ENCODE results near the gene SP7.
"Not testable (repeated sequence)": the region's sequence is repeated elsewhere in the genome, so short reads cannot be mapped to it uniquely, and the experiment has no call there.

SP7 gene

DNA sequence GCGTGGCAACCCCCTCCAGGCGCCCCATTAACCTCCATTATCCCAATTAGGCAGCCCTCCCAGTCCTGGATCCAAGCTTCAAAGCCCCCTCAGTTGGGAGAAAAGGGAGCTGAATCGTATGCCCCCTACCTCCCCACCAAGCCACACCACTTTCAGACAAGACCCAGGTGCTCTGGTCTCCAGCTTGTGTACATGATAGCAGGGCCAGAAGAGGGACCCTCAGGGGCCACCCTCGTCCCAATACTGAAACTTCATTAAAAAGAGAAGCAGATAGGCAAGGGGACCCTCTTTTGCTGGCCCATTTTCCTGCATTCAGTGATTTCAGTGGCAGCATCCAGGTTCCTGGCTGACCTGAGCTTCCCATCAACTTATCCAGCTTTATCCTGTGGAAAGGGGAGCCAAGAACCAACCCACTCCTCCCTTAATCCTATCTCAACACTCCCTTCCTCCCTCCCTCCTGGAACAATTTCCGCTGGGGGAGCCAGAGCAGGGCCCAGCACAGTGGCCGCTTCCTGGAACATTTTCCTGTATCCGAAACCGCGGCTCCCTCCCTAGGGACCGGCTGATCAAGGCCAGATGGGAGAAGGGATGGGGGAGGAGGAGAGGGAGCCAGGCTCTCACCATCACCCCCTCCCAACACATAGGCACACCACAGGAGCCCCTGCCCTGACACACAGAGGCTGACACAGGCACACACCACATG, 9.5 kb upstream of the SP7 start:
- no peak for DNase-seq

DNA sequence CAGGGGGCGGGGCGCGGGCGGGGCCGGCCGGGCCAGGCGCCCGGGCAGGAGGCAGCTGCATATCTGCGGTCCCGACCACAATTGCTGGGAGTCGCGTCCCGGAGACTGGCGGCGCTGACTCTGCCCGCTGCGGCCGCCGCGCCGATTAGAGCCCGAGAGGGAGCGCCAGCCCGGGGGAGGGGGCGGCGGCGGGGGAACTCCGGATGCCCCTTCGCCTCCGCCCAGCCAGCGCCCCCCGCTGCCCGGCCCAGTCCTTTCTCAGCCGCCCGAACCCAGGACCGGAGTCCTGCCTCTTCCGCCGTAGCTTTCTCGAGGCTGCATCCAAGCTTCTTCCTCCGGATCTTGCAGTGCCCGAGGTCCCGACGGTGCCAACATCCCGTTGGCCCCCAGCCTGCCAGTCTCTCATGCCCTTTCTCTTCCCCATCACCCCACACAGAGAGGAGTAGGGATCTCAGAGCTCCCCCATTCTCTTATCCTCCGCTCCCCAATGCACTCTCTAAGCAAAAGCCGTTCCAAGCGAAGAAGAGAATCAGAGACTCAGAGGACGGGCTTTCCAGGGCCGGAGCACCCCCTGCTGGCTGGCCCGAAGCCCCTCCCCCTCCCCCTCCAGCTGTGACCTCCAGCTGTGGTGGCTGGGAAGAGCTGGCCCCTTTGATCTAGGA, 8.8 kb upstream of the SP7 start:
- DNase-seq: no peak

- no peak for DNase-seq
These were observed 8.3 kb upstream of the SP7 start for GRCh38 chr12:53344487-53344823.

DNA sequence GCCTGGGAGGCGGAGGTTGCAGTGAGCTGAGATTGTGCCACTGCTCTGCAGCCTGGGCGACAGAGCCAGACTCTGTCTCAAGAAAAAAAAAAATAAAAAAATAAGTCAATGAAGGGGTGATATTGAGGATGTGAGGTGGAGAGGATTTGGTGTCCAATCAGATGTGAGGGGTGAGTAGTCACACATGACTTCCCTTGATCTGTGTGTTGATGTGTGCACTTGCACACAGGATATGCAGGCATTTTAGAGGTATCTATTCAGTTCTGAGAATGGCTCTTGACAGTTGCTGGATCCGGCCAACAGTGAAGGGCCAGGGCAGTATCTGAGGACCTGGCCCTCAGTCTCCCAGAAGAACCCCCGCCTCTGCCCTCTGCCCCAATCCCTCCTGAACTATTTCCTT, 7.8 kb upstream of the SP7 start:
- no peak for DNase-seq

DNA sequence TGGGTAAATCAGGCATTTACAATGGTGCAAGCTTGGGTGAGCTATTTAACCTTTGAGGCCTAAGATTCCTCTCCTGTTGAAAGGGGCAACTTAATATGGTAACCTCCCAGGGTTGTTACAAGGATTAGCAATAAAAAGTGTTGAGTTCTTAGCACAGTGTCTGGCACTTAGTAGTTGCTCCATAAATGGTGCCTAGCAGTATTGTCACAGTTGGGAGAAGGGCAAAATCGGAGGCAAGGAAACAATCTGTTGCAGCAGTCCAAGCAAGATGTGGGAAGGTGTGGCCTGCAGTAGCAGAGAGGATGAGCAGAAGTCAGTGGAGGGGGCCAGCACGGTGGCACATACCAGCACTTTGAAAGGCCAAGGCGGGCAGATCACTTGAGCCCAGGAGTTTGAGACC, 7.3 kb upstream of the SP7 start:
- no peak for DNase-seq

- no peak for DNase-seq
These were observed 4.2 kb upstream of the SP7 start for GRCh38 chr12:53340398-53340797.

DNA sequence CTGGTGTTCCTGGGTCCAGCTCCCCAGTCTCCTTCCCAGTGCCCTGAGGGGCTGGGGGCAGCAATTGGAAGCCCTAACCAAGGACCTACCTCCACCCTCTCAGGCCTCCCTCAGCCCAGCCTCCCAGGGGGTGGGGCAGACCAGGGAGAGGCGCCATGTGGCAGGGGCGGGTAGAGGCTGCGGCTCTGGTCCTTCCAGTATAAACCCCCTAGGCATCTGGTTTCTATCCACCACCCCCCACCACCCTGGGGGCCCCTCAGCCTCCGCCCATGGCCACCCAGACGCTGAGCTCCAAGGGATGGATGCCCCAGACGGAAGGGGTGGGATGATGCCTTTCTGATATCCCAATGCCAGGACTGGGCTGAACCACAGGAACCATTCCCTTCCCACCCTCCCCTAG, 2.8 kb upstream of the SP7 start:
- no peak for DNase-seq

DNA sequence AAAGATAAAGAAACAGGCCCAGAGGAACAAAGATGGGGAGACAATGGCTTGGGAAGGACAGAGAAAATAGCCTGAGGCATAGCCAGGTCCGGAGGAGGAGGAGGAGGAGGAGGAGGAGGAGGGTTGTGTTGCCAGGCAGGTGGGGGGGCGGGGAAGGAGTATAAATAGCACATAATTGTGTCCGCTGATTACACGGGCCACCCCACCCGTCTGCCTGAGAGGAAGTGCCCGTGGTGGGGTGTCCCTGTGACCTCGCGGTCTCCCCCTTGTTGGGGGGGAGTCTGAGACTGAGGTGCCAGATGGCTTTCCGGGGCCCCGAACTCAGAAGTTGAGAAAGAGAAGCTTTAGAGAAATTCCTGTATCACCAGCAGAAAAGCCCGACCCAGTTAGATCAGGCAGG, 1.9 kb upstream of the SP7 start:
- DNase-seq: no peak

DNA sequence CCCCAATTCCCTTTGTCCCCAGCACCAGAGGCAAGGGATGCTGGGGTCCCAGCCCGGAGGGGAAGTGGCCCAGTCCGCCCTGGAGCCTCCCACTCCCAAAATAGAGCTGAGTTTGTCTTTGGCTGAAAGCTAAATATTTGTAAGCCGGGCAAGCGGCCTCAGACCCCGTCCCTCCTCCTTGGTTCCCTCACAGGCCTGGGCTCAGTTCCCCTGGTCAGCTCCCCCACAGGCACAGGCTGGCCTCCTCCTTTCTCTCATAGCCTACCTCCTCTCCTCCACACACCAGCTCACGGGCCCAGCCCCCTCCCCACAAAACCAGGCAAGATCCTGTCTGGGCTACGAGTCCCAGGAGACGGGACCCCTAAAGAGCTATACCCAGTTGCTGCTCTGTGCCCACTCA, 1.3 kb downstream of the SP7 start:
- no peak for DNase-seq

DNA sequence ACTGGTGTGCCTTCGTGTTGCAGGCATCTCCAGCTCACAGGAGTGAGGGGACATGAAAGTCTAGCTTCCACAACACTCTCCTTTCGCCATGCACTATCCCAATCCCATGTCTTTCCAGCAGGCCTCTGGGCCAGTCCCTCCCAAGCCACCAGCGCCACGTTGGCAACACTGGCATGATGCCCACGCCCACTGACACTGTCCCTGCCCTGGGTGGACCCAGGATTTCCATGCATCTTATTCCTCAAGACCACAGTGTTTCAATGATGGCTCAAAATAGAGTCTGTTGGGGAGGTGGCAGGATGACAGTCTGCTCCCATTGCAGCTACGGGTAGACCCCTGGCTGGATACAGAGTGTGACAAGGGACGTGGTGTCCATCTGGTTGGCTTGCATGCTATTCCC, 2.3 kb downstream of the SP7 start:
- no peak for DNase-seq

- no peak for DNase-seq
These were observed 2.9 kb downstream of the SP7 start for GRCh38 chr12:53333289-53333688.

GRCh38 chr12:53332744-53333143, 3.4 kb downstream of the SP7 start:
- DNase-seq: no peak

DNA sequence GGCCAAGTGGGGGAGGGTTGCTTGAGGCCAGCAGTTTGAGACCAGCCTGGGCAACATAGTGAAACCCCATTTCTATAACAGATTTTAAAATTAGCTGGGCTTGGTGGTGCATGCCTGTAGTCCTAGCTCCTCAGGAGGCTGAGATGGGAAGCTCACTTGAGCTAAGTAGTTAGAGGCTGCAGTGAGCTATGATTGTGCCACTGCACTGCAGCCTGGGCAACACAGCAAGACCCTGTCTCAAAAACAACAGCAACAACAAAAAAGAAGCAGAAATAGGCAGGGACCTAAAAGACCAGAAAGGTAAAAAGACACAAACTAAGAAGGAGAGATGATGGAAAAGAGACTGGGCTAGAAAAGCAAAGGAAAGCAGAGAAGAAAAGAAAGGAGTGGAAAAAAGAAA, 3.8 kb downstream of the SP7 start:
- DNase-seq: not testable (repeated sequence)

GRCh38 chr12:53330671-53331070, 5.5 kb downstream of the SP7 start:
- no peak for DNase-seq

- no peak for DNase-seq
These were observed 8.1 kb downstream of the SP7 start for GRCh38 chr12:53328043-53328435.

DNA sequence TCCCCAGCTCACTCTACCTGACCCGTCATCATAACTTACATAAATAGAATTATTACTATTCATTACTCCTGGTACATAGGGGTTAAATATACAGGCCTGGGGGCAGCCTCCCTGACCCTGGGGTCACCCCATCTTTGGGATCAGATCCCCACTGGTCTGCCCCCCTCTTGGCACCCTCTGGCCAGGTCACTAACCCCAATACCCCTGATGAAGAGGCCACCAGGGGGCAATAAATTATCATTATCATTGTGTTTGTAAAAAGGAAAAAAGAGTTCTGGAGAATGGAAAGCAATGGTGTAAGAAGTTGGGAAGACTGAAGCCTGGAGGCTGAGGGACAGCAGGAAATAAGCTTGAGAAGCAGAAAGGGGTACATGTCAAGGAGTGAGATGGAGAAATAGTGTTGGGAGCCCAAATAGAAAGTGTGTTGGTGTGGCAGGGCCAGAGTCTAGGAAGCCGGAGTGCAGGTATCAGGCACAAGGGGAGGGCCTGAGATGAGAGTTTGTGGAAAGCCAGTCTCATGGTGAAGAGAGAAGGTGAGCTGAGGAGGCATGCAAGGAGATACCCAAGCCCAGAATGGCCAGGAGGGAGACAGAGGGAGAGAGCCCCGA, 8.6 kb downstream of the SP7 start:
- no peak for DNase-seq

DNA sequence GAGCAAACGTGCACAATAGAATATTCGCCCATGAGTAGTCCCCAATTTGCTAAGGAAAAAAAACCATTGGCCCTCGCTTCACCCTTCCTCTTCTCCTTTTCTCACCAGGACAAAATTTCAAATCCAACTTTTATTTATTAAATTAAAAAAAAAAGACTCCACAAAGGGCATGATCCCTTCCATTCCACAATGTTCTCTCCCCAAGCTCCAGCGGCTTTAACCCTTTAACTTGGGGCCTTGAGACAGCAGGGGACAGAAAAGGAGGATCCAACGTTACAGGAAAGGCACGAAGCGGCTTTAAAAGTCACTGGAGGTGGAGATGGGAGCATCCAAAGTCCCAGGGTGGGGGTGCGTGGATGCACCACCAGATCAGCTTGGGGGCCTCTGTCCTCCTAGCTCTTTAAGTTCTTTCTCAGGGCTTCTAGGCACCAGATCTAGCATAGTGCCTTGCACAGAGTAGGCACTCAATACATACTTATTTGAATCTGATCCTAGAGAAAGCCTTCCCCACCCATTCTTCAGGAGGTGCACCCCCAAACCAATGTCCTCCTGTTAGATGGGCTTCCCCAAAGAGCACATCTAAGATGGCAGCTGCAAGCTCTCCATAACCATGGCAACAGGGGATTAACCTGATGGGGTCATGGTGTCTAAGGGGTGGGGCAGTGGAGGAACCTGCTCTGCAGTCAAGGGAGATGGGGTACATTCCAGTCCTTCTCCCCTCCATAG, 9.5 kb downstream of the SP7 start:
- no peak for DNase-seq

DNA sequence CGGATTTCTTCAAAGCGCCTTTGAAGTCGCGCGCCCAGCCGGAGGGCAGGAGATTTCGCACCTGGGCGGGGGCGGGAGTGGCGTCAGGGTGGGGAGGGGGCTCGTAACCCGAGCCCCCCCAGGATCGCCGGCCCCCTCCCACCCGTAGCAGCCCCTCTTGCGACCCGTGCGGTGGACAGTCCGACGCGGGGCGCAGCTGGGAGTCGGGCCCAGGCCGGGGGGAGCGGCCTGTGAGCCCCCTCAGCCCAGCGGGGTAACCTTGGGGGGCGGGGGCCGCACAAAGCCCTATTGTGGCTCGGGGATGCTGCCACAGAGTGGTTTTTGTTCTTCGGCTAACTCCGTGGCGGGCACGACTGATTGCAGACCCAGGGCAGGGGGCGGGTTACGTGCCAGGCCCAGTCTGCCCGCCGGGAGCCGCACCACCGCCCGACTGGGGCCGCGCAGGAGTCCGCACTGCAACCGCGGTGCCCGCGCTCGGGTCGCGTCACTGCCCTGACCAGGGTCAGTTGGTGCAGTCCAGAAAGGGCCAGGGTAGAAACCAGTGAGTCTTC, 10.6 kb downstream of the SP7 start:
- DNase-seq: no peak

DNA sequence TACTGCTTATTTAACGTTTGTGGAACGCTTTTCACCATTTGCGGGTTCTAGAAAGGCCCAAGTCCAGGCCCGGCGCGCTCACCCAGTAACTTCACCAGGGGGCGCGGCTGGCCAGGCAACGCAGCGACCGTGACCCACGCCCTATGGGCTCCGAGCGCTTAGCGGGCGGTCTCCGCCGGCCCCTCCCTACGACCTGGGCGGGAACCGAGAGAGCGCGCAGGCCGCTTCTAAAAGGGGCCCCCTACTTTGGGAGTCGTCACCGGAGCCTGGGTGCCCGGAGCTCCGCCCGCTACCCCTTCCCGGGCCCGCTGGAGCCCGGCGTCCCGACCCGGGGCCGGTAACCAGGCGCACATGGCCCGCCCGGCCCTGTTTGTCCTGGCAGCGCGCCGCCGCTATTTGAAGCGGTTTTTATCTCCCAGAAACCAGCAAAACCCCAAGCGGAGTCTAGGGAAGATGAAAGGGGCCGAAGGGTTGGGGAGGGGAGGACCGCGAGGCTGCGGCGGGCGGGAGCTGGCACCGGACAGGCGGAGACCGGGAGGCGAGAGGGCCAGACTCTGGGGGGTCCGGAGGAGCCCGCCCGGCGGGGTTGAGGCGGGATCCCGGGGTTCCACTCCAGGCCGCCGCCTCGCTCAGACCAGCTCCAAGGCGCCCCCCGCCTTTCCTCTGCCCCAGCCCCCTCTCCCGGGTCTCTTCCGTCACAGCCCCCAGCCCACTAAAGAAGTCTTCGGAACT, 11.2 kb downstream of the SP7 start:
- DNase-seq: peak; percentile 21

DNA sequence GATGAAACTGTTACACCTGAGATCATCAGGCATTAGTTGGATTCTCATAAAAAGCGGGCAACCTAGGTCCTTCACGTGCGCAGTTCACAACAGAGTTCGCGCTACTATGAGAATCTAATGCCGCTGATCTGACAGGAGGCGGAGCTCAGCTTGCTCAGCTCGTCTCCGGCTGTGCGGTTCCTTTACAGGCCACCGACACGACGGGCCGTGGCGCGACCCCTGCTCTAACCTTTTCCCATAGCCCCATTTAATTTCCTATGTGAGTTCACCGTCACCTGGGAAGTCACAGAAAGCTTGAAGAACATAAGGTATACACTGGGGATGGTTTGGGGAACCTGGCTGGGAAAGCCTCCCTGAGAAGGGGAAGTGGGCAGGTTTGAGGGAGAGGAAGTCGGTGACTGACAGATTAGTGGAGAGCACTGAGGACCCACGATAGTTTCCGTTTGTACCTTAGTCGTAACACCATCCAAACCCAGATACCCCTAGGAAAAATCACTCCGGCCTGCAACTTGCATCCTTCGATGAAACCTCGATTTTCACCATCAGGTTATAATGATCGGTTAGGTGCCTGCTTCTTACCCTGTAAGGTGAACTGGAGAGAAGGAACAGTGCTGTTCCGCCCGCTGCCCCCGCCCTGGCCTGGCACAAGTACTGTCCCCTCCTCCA, 11.9 kb downstream of the SP7 start:
- no peak for DNase-seq

DNA sequence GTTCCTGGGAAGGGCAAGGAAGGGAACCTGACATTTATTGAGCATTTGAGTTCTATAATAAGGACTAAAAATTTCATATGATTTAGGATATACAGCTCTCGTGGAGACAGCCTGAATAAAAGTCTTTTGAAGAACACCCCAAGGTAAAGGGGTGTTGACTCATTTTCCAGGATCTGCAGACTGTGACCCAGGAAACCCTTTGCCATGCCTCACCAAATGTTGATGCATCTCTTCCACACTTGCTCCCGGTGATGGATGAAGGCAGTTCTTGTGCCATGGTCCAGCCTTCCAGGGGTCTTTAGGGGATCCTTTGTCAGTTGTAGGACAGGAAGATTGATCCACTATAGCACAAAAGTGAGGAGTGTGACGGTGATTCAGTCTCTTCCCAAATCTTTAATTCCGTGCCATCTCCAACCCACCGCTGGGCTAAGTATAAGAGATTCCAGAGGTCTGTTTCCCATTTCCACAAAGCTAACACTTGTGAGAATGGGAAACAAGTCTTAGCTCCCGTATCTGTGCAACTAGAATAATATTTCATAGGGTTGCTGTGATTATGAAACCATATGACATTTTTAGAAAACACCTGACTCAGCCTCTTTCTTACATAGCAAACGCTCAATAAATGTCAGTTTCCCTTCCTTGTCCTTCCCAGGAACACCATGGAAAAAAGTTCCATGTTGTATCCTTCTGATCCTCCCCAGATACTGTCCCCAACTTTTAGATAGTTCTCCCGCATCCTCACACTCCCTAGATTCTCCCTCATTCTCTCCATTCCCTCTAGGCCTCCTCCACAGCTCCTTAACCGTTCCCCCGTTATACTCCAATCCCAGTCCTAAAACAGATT, 15.6 kb downstream of the SP7 start:
- no peak for DNase-seq

- no peak for DNase-seq
These were observed 22.2 kb downstream of the SP7 start for GRCh38 chr12:53313996-53314395.
